GM15510 (cell line): ENCODE data around the gene FTO.

Experiments
- POLR2A ChIP-seq: IDR thresholded peaks from 3 replicates; pipeline ENCODE4 v1.6.1; 2011; ENCODE audit warnings: borderline replicate concordance; ENCODE audit not compliant: insufficient read length; ENCODE audit errors: extremely low read depth

Gene FTO

DNA sequence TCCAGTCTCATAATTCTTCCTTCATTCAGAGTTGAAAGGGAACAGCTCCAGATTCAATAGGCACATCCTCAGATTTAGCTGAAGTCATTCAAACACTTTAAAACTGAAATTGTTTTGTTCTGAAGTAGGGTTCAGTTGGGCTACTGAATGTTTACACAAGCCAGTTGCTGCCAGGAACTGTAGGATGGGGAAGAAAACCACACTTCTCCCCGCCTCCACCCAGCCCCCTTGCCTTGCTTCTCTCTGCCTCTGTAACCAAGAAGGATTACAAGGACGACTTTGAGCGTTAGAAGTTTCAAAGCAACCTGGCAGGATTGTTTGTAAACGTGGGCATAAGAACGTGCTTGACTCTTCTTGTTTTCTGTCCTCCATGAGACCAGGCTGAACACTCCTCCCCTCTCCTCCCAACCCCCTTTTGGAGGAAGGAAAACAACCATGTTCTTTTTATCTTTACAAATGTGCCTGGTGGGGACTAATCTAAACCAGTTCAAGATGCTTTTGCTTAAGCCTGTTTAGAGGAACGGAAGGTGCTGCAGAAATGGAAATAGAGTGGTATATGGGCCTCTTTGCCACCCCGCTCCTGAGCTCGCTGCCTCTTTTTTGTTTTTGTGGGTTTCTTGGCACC is 287.9 kb downstream of the FTO start:
- no peak for TF ChIP-seq POLR2A

DNA sequence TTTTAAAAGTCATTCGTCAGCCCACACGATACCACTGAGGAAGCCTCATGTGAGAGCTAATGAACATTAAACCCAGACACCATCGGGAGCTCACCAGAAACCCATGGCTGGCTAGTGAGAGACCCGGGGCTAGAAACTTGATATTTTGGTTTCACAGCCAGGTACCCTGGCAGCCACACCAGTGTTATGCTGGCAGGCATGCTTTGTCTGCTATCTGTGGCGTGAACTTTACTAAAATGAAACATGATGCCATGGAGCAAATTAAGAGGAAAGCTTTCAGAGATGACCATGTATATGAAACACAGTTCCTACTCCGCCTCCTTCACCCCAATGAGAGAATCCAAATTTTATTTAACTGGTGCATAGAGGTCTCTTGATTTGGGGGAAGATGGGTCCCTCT is 291.4 kb downstream of the FTO start:
- TF ChIP-seq POLR2A: no peak

- TF ChIP-seq POLR2A: no peak
Measured at GRCh38 chr16:53996961-53997360, 293.0 kb downstream of the FTO start.

DNA sequence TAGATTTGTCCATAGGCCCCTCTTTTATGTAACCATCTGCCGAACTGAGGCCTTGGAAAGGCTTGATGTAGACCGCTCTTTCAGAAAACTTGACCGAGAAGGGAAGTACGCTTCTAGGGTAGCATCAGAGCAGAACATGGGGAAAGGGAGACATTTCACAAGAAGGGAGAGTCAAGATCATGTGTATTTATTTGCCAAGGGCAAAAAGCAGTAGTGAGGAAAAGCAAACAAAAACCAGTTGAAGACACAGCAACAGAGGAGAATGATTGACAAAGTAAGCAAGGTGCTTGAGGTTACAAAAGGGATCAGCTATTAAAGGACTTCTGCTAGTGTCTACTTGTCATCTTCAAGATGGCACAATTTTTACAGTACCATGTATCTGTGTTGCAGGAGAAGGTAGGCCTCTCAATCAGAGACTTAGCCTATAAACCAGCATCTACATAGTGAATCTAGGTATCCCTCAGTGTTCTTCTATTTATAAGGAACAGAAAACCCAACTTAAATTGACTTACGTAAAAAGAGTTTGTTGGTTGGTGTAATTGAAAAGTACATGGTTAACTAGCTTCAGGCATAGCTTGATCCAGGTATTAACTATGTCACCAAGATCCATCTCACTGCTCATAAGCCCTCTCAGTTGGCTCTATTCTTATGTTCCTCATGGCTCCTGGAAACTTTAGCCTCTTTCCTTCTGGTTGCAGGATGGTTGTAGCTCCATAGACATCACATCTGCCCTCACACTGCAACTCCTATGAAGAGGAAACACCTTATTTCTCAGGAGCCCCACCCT is 294.3 kb downstream of the FTO start:
- no peak for TF ChIP-seq POLR2A

DNA sequence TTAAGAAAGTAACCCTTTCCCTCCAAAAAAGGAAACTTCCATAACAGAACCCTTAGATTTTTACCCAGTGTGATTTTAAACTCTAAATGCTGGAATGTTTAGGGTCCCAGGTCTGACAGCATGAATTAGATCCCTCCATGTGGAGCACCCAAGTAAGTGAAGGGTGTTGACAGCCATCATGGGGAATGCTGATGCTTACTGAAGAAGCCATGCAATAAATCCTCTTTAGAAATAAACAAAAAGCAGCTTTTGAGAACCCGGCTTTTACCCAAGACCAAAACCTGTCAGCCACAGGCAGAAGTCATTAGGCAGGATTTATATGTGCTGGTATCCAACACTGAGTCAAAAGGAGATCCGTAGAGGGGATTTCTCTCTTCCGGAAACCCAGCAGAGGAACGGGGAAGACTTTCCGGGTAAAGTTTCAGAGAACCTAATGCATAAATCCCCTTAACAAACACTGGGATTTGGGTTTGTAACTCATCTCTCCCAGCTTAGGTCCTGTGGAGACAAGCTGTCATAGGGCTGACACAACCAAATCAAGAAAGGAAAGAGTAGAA is 295.1 kb downstream of the FTO start:
- no peak for TF ChIP-seq POLR2A

GRCh38 chr16:53999841-54000240 is 295.9 kb downstream of the FTO start:
- TF ChIP-seq POLR2A: no peak

- TF ChIP-seq POLR2A: no peak
Measured at GRCh38 chr16:54000361-54000760, 296.4 kb downstream of the FTO start.

GRCh38 chr16:54006693-54007092 is 302.7 kb downstream of the FTO start:
- no peak for TF ChIP-seq POLR2A

GRCh38 chr16:54007504-54007903 is 303.5 kb downstream of the FTO start:
- no peak for TF ChIP-seq POLR2A

DNA sequence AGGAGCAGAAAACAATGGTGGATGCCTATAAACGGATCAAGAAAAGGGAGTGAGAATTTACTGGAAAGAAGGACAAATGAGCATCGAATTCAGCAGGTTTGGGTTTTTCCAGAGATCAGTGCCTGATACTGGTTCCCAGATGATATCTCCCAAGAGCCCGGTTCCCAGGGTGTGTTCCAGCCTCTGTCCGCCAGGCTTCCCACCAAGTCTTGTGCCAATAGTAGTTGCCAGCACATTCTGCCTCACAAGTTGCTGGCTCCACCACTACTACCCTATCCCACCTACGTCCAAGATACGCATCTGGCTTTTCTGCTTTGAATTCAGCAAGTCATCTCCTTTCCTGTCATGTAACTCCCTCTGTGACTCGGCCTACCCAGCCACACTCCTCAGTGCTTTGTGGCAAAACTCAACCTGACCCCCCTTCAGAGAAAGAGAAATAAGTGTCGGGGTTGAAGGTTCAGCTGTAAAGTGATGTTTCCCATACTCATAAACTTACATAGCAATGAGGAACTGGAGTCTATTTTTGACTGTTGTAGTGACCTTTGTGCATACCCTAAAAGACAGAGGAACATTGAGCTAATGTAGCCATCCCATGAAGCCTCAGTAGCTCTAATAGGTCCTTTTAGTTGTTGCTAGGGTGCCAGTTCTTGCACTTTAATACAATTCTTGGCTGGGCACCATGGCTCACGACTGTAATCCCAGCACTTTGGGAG is 305.7 kb downstream of the FTO start:
- TF ChIP-seq POLR2A: no peak

DNA sequence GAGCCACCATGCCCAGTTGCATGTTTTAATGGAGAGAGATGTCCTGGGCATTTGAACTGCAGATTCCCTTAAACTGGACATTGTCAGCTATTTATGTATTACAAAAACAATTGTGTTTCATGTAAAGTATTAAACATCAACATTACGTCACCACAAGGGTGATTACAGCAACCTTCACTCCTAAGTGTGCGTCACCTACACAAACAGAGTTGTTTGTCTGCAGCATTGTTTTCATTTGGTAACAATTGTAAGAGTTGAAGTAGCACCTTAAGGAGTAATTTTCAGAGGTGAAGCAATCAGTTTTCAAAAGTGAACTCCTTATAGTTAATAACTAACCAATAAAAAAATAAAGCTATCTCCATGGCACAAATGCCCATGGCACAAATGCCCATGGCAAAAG is 311.2 kb downstream of the FTO start:
- TF ChIP-seq POLR2A: no peak

- TF ChIP-seq POLR2A: no peak
Measured at GRCh38 chr16:54022362-54022761, 318.4 kb downstream of the FTO start.

DNA sequence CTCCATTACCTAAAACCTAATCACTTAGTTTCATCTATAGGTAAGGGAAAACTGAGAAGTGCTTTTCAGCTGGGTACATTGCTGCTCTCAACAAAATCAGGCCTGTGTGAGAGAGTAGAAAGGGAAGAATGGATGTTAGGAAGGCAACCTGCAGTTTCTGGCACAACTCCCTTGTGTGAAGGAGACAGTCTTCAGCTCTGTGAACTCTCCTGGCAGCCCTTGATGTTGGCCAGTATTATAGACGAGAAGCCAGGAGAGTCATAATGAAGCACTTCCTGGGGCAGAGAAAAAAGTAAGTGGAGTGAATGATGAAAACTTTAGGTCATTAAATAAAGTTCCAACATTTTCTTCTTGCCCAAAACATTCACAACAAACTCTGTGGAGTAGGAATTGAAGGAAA is 322.5 kb downstream of the FTO start:
- no peak for TF ChIP-seq POLR2A

DNA sequence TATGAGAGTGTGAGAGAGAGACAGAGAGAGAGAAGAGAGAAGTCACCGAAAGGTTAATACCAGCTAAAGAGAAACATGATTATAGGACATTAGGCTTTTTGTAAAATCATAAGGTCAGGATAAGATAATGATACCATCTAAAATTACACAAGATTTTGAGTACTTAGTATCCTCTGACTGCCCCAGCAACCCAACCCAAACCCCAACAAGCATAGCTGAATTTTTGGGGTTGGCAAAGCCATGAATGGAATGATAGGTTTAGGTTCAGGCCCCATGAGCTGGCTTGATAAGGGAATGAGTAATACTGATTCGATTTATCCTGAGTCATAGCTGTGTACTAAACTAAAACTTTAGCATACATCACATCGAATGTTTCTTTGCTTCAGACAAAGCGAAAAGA is 323.1 kb downstream of the FTO start:
- no peak for TF ChIP-seq POLR2A

GRCh38 chr16:54027558-54027957 is 323.6 kb downstream of the FTO start:
- no peak for TF ChIP-seq POLR2A
